DOHH2 (cell line): Measurements from ENCODE around the gene SGMS2.

Experiments
- H3F3A ChIP-seq: fragments of 200-600 bp; sonication (generic), shearing (Covaris generic); 2 replicates; pipeline ENCODE4 v1.6.0; 2016; ENCODE audit warnings: antibody characterized with exemption, mild to moderate bottlenecking; ENCODE audit not compliant: control insufficient read depth, insufficient read depth
- H3K27ac ChIP-seq: fragments of 200-600 bp; sonication (generic); 2 replicates; pipeline ENCODE4 v1.5.1; 2014; ENCODE audit warnings: low read depth, mild to moderate bottlenecking, low read length, moderate library complexity
- H3K27me3 ChIP-seq: fragments of 200-600 bp; sonication (generic); 2 replicates; pipeline ENCODE4 v1.6.1; 2014; ENCODE audit warnings: mild to moderate bottlenecking, low read length, mixed read lengths; ENCODE audit not compliant: control insufficient read depth
- H3K36me3 ChIP-seq: fragments of 200-600 bp; sonication (generic); 2 replicates; pipeline ENCODE4 v1.6.1; 2014; ENCODE audit warnings: mild to moderate bottlenecking, low read length, moderate library complexity, mixed read lengths; ENCODE audit not compliant: control insufficient read depth
- H3K4me1 ChIP-seq: fragments of 200-600 bp; sonication (generic); 2 replicates; pipeline ENCODE4 v1.6.1; 2014; ENCODE audit warnings: mild to moderate bottlenecking, low read length, mixed read lengths; ENCODE audit not compliant: control insufficient read depth
- H3K4me2 ChIP-seq: fragments of 200-600 bp; sonication (generic); 2 replicates; pipeline ENCODE4 v1.6.0; 2014; ENCODE audit warnings: mild to moderate bottlenecking, low read length, moderate library complexity
- H3K4me3 ChIP-seq: fragments of 200-600 bp; sonication (generic); 2 replicates; pipeline ENCODE4 v1.5.1; 2014; ENCODE audit warnings: mild to moderate bottlenecking, low read length, mixed read lengths
- H3K79me2 ChIP-seq: fragments of 200-600 bp; sonication (generic); 2 replicates; pipeline ENCODE4 v1.6.1; 2014; ENCODE audit warnings: mild to moderate bottlenecking, low read length, mixed read lengths; ENCODE audit not compliant: control insufficient read depth
- H3K9me2 ChIP-seq: fragments of 200-600 bp; sonication (generic); replicated peaks from 2 replicates; pipeline ENCODE4 v1.6.1; 2014; ENCODE audit warnings: mild to moderate bottlenecking, low read length, mixed read lengths; ENCODE audit not compliant: control insufficient read depth
- H3K9me3 ChIP-seq: fragments of 200-600 bp; sonication (generic); 2 replicates; pipeline ENCODE4 v1.6.1; 2014; ENCODE audit warnings: antibody characterized with exemption, low read length, mixed read lengths; ENCODE audit not compliant: control insufficient read depth, insufficient read depth
- H4K20me1 ChIP-seq: fragments of 200-600 bp; sonication (generic); 2 replicates; pipeline ENCODE4 v1.6.0; 2014; ENCODE audit warnings: low read depth, mild to moderate bottlenecking, antibody characterized with exemption, low read length, moderate library complexity; ENCODE audit not compliant: control insufficient read depth, insufficient read depth
- EZH2phosphoT487 ChIP-seq: fragments of 200-600 bp; sonication (generic); IDR thresholded peaks from 2 replicates; pipeline ENCODE4 v1.6.1; 2017; ENCODE audit warnings: borderline replicate concordance, mild to moderate bottlenecking, antibody characterized with exemption, low read length, moderate library complexity, mixed read lengths
- TF ChIP-seq, protein P1 (sequence below): fragments of 200-600 bp; sonication (generic); IDR thresholded peaks from one replicate; pipeline ENCODE4 v1.5.1; 2014; ENCODE audit warnings: antibody characterized with exemption, mild to moderate bottlenecking, low read depth, low read length; ENCODE audit not compliant: poor library complexity, severe bottlenecking

The SGMS2 gene

DNA sequence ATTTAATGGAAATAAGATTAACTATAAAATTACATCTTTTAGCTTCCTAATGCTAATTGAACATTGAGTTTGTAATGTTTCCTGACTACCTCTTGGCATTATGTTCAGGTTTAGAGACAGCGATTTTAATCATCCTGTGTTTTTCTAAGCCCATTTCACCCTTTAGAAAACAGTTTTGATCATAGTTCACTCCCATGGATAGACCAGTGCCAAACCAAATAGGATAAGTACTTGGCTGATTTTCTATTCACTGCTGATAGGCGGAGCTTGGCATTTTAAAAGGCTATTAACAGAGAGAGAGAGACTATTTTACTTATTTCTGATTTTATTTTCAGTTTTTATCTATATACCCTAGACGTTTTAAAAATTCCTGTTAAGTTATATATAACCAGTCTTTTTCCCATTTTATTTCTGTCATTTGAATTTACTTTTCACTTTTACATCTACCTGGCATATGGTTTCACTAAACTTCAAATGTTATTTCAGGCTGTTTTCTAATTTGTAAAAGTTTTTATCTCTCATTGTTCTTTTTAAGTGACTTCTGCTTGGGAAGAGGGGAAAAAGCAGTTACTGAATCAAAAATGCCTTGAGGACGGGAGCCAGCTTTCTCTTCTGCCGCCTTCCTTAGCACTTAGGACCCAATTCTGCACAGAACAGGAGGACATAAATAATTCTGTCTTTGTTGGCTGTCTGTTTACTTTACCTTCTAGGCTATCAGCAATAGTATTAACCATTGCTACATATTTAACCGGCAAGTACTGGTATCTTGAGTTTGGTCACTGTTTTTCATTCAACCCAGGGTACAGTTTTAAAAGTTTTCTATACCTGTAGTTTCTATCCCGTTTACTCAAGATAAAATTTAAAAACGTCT, 46.4 kb downstream of the SGMS2 start:
- Histone ChIP-seq H3K4me2 (no peak overlapping the region), H3K9me3 (no peaks in the 10 kb centered on the region), H3K9me2 (no peaks in the 10 kb centered on the region), H3K27me3 (no peaks in the 10 kb centered on the region), H3K36me3 (no peaks in the 10 kb centered on the region), H3F3A (no peaks in the 10 kb centered on the region), H3K4me1 (no peaks in the 10 kb centered on the region), H3K4me3 (no peak overlapping the region), H3K27ac (no peak overlapping the region), H4K20me1 (no peaks in the 10 kb centered on the region), H3K79me2 (no peaks in the 10 kb centered on the region)
- TF ChIP-seq EZH2phosphoT487, result no peak
- TF ChIP-seq, protein P1, sequence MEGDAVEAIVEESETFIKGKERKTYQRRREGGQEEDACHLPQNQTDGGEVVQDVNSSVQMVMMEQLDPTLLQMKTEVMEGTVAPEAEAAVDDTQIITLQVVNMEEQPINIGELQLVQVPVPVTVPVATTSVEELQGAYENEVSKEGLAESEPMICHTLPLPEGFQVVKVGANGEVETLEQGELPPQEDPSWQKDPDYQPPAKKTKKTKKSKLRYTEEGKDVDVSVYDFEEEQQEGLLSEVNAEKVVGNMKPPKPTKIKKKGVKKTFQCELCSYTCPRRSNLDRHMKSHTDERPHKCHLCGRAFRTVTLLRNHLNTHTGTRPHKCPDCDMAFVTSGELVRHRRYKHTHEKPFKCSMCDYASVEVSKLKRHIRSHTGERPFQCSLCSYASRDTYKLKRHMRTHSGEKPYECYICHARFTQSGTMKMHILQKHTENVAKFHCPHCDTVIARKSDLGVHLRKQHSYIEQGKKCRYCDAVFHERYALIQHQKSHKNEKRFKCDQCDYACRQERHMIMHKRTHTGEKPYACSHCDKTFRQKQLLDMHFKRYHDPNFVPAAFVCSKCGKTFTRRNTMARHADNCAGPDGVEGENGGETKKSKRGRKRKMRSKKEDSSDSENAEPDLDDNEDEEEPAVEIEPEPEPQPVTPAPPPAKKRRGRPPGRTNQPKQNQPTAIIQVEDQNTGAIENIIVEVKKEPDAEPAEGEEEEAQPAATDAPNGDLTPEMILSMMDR, result no peak

DNA sequence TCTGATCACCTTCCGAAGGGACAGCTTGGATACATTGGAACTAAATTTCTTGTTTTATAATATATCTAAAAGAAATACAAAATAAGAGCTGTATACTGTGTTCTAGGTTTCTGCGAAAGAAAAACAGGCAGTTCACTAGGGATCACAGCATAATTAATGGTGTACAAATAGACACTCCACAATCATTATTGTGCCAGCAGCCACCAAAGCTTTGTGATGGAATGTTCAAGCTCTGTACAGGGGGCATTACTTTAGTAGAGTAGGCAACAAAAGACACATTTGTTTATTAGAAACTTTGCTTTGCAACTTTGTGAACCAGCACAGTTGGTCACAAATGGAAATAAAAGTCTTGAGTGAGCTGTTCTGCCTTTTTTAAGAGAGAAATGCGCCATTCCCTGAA, 49.3 kb downstream of the SGMS2 start:
- Histone ChIP-seq H4K20me1 (no peaks in the 10 kb centered on the region), H3F3A (no peaks in the 10 kb centered on the region), H3K27me3 (no peaks in the 10 kb centered on the region), H3K4me1 (no peaks in the 10 kb centered on the region), H3K9me2 (no peaks in the 10 kb centered on the region), H3K36me3 (no peaks in the 10 kb centered on the region), H3K9me3 (no peaks in the 10 kb centered on the region), H3K4me2 (no peak overlapping the region), H3K27ac (no peak overlapping the region), H3K4me3 (no peak overlapping the region), H3K79me2 (no peaks in the 10 kb centered on the region)
- TF ChIP-seq, protein P1, result no peak
- TF ChIP-seq EZH2phosphoT487, result no peak

DNA sequence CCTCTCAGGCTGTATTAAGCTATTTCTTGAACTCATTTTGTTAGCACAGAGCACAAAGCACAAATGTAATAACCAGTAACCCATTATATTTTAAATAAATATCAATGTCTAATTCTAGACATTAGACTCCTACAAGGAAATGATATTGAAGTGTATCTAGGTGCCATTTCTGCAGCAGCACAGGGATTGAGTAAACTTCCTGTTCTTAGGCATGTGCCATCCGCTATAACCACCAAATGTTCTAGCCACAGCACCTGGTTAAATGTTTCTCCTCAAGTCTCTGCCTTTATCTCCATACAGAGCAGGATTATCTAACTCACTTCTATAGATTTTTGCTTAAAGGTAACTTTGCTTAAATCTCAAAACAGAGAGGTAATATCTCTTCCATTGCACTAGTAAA, 51.4 kb downstream of the SGMS2 start:
- Histone ChIP-seq H3K4me1 (no peaks in the 10 kb centered on the region), H3K79me2 (no peaks in the 10 kb centered on the region), H3K27ac (no peak overlapping the region), H3K4me2 (no peak overlapping the region), H3K4me3 (no peak overlapping the region), H3K36me3 (no peaks in the 10 kb centered on the region), H4K20me1 (no peaks in the 10 kb centered on the region), H3K27me3 (no peaks in the 10 kb centered on the region), H3K9me2 (no peaks in the 10 kb centered on the region), H3K9me3 (no peaks in the 10 kb centered on the region), H3F3A (no peaks in the 10 kb centered on the region)
- no peak for TF ChIP-seq EZH2phosphoT487
- TF ChIP-seq, protein P1, result no peak
